ENCODE data around the gene CAPN13. TPM values are rescaled to one million over a fixed set of nuclear protein-coding genes. Genes with fewer than 3 reads are reported as not detected.
A peak's percentile ranks its signal among the peaks of the same experiment; 100 is the strongest.

Gene CAPN13
- total RNA-seq, 1 donor from 2014 or later: not detected

DNA sequence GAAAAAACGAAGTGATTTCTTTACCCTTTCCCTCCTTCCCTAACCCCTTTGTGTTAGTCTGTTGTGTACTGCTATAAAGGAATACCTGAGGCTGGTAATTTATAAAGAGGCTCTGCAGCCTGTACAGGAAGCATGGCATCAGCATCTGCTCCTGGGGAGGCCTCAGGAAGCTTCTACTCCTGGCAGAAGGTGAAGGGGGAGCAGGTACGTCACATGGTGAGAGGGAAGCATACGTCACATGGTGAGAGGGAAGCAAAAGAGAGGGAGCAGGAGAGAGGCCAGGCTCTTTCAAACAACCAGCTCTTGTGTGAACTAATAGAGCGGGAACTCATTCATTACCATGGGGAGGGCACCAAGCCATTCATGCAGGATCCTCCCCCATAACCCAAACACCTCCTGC, 126.2 kb downstream of the CAPN13 start:
- FAIRE-seq: no peak
- Histone ChIP-seq H4K20me1 (ENCODE audit: insufficient read depth, low read length) (no peaks in the 10 kb centered on the region), H2AFZ (ENCODE audit: low read depth, low read length) (no peak overlapping the region), H3K27me3 (ENCODE audit: insufficient read depth, low read length) (no peaks in the 10 kb centered on the region), H3K4me3 (ENCODE audit: insufficient read depth, low read depth, low read length) (no peak overlapping the region), H3K36me3 (ENCODE audit: insufficient read depth, low read length) (no peaks in the 10 kb centered on the region), H3K27ac (ENCODE audit: low read depth, low read length) (no peak overlapping the region), H3K9ac (ENCODE audit: low read length) (no peak overlapping the region), H3K9me3 (ENCODE audit: insufficient read depth, low read depth, low read length) (no peaks in the 10 kb centered on the region), H3K79me2 (ENCODE audit: insufficient read depth, low read length) (no peaks in the 10 kb centered on the region), H3K4me2 (ENCODE audit: low read length) (no peak overlapping the region), H3K4me1 (ENCODE audit: insufficient read depth, low read length) (no peaks in the 10 kb centered on the region)
- TF ChIP-seq, protein P1, sequence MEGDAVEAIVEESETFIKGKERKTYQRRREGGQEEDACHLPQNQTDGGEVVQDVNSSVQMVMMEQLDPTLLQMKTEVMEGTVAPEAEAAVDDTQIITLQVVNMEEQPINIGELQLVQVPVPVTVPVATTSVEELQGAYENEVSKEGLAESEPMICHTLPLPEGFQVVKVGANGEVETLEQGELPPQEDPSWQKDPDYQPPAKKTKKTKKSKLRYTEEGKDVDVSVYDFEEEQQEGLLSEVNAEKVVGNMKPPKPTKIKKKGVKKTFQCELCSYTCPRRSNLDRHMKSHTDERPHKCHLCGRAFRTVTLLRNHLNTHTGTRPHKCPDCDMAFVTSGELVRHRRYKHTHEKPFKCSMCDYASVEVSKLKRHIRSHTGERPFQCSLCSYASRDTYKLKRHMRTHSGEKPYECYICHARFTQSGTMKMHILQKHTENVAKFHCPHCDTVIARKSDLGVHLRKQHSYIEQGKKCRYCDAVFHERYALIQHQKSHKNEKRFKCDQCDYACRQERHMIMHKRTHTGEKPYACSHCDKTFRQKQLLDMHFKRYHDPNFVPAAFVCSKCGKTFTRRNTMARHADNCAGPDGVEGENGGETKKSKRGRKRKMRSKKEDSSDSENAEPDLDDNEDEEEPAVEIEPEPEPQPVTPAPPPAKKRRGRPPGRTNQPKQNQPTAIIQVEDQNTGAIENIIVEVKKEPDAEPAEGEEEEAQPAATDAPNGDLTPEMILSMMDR (IDR thresholded peaks at IDR 0.05; ENCODE audit: insufficient read depth, low read depth, low read length): no peak
- no peak for TF ChIP-seq EZH2 (IDR thresholded peaks at IDR 0.05; ENCODE audit: insufficient read depth, low read length)
- DNase-seq (ENCODE audit: low read depth): no peak
- Mint-ChIP-seq H3K9me3 (ENCODE audit: unreplicated experiment) (peaks cover 5% of the 10 kb centered on the region), H3K36me3 (ENCODE audit: low read depth, unreplicated experiment) (peaks cover 2% of the 10 kb centered on the region), H3K27ac (ENCODE audit: unreplicated experiment) (no peak overlapping the region), H3K27me3 (ENCODE audit: low read depth, unreplicated experiment) (peaks cover 3% of the 10 kb centered on the region), H3K4me1 (ENCODE audit: low read depth, unreplicated experiment) (no peaks in the 10 kb centered on the region), H3K4me3 (ENCODE audit: unreplicated experiment) (no peak overlapping the region)

DNA sequence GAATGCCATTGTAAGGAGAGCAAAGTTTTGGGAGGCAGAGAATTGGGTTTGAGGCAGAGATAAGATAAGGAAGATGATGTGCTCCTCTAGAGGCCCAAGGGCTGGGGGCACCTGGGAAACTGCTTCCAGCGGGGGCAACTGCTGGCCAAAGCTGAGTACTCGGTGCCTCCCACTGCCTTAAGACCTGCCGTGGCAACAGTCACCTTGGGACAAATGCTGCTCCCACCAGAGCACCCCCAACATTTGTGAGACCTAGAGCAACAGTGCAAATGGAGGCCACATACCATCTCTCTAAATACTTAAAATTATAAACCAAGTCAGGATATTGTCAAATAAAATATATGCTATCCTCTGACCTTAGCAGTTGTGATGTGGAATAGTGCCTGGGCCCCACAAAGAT, 127.1 kb downstream of the CAPN13 start:
- peaks cover 2% of the 10 kb centered on the region for H3K4me1 Mint-ChIP-seq (ENCODE audit: low read depth, unreplicated experiment)
- H3K9me3 Mint-ChIP-seq (ENCODE audit: unreplicated experiment): peaks cover 5% of the 10 kb centered on the region
- H3K9ac ChIP-seq (ENCODE audit: low read length): no peak overlapping the region
- DNase-seq (ENCODE audit: low read depth): no peak
- H3K36me3 ChIP-seq (ENCODE audit: insufficient read depth, low read length): no peaks in the 10 kb centered on the region
- H4K20me1 ChIP-seq (ENCODE audit: insufficient read depth, low read length): no peaks in the 10 kb centered on the region
- H3K9me3 ChIP-seq (ENCODE audit: insufficient read depth, low read depth, low read length): no peaks in the 10 kb centered on the region
- no peak overlapping the region for H3K27ac Mint-ChIP-seq (ENCODE audit: unreplicated experiment)
- FAIRE-seq: no peak
- no peak overlapping the region for H3K4me3 ChIP-seq (ENCODE audit: insufficient read depth, low read depth, low read length)
- H3K36me3 Mint-ChIP-seq (ENCODE audit: low read depth, unreplicated experiment): peaks cover 2% of the 10 kb centered on the region
- H3K27ac ChIP-seq (ENCODE audit: low read depth, low read length): peak overlapping the region; percentile 3
- H3K4me3 Mint-ChIP-seq (ENCODE audit: unreplicated experiment): no peak overlapping the region
- no peak overlapping the region for H2AFZ ChIP-seq (ENCODE audit: low read depth, low read length)
- no peak overlapping the region for H3K4me2 ChIP-seq (ENCODE audit: low read length)
- H3K27me3 ChIP-seq (ENCODE audit: insufficient read depth, low read length): no peaks in the 10 kb centered on the region
- TF ChIP-seq EZH2 (IDR thresholded peaks at IDR 0.05; ENCODE audit: insufficient read depth, low read length): no peak
- TF ChIP-seq, protein P1 (IDR thresholded peaks at IDR 0.05; ENCODE audit: insufficient read depth, low read depth, low read length): no peak
- H3K27me3 Mint-ChIP-seq (ENCODE audit: low read depth, unreplicated experiment): peaks cover 3% of the 10 kb centered on the region
- H3K4me1 ChIP-seq (ENCODE audit: insufficient read depth, low read length): no peaks in the 10 kb centered on the region
- no peaks in the 10 kb centered on the region for H3K79me2 ChIP-seq (ENCODE audit: insufficient read depth, low read length)

DNA sequence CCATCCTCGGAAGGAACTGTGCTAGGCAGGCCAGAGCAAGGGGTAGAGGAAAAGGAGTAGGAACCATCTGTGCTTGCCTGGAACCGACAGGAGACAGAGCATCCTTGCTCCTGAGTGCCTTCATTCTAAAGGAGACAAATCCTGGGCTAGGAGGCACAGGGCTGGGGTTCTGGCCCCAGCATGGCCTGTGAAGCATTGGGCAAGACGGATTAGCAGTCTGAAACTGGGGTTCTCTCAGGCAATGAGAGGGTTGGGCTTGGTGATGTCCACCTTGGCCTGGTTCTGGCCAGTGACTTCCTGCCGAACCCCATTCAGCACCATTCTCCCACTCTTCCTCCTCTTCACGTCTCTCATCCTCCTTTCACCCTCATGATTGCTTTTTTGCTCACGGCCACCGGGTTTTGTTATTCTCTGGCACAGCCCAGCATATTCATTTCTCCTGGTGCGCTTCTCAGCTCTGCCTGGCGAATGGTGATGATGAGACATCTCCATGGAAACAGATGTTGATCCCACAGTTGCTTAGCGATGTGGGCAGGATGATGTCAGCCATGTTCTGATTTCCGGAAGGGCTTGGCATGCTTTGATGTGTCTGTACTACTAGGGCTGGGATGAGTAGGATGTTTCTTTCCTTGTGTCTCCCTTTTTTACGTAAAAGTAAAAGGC, 127.7 kb downstream of the CAPN13 start:
- TF ChIP-seq EZH2 (IDR thresholded peaks at IDR 0.05; ENCODE audit: insufficient read depth, low read length): no peak
- TF ChIP-seq, protein P1 (IDR thresholded peaks at IDR 0.05; ENCODE audit: insufficient read depth, low read depth, low read length): no peak
- no peak overlapping the region for H3K4me3 ChIP-seq (ENCODE audit: insufficient read depth, low read depth, low read length)
- Mint-ChIP-seq H3K36me3 (ENCODE audit: low read depth, unreplicated experiment) (peaks cover 2% of the 10 kb centered on the region), H3K4me3 (ENCODE audit: unreplicated experiment) (no peak overlapping the region), H3K9me3 (ENCODE audit: unreplicated experiment) (peaks cover 5% of the 10 kb centered on the region), H3K27ac (ENCODE audit: unreplicated experiment) (no peak overlapping the region), H3K4me1 (ENCODE audit: low read depth, unreplicated experiment) (peaks cover 2% of the 10 kb centered on the region), H3K27me3 (ENCODE audit: low read depth, unreplicated experiment) (peaks cover 3% of the 10 kb centered on the region)
- no peak overlapping the region for H2AFZ ChIP-seq (ENCODE audit: low read depth, low read length)
- no peaks in the 10 kb centered on the region for H4K20me1 ChIP-seq (ENCODE audit: insufficient read depth, low read length)
- H3K4me1 ChIP-seq (ENCODE audit: insufficient read depth, low read length): no peaks in the 10 kb centered on the region
- no peaks in the 10 kb centered on the region for H3K36me3 ChIP-seq (ENCODE audit: insufficient read depth, low read length)
- H3K27me3 ChIP-seq (ENCODE audit: insufficient read depth, low read length): no peaks in the 10 kb centered on the region
- no peak overlapping the region for H3K27ac ChIP-seq (ENCODE audit: low read depth, low read length)
- DNase-seq (ENCODE audit: low read depth) (peak; percentile 66), FAIRE-seq (peak; percentile 62)
- H3K4me2 ChIP-seq (ENCODE audit: low read length): no peak overlapping the region
- H3K79me2 ChIP-seq (ENCODE audit: insufficient read depth, low read length): no peaks in the 10 kb centered on the region
- H3K9ac ChIP-seq (ENCODE audit: low read length): no peak overlapping the region
- no peaks in the 10 kb centered on the region for H3K9me3 ChIP-seq (ENCODE audit: insufficient read depth, low read depth, low read length)
